Esophagus muscularis mucosa (tissue), 4 donors: Measurements from ENCODE around the gene SEMA5B.

Experiments
- EP300 ChIP-seq: sonication (generic); formaldehyde crosslinking; IDR thresholded peaks from one replicate; pipeline ENCODE4 v1.6.1; 2017; ENCODE audit warnings: antibody characterized with exemption
- POLR2A ChIP-seq: fragments of 450-650 bp; IDR thresholded peaks from one replicate; pipeline ENCODE4 v1.6.1; 2017; ENCODE audit warnings: antibody characterized with exemption, moderate library complexity, mild to moderate bottlenecking, low read depth
- POLR2AphosphoS5 ChIP-seq, 2 donors: sonication (generic); formaldehyde crosslinking; IDR thresholded peaks; one replicate each; pipeline ENCODE4 v1.6.1; 2017; ENCODE audit warnings: antibody characterized with exemption in 2 of 2
- TF ChIP-seq, protein P1 (sequence below), 3 experiments: fragments of 200-600 bp in 2 of 3; fragments of 450-650 bp in 1 of 3; sonication (generic) in 2 of 3; IDR thresholded peaks; one replicate each; pipeline ENCODE4 v1.5.1; 2017 to 2019; ENCODE audit warnings: antibody characterized with exemption in 3 of 3, mild to moderate bottlenecking in 2 of 3, moderate library complexity in 1 of 3

DNA sequence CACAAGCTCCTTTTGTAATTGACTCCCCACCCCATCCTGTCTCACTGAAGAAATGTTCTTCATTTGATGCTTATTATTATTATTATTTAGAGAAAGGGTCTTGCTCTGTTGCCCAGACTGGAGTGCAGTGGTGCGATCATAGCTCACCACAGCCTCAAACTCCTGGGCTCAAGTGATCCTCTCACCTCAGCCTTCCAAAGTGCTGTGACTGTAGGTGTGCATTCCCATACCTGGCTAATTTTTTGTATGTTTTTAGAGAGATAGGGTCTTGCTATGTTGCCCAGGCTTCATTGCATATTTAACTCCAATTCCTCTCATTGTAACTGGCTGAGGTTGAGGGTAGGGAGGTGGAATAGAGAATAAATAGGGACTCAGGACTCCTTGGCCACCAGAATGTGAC, 22.3 kb downstream of the SEMA5B start:
- TF ChIP-seq, protein P1, sequence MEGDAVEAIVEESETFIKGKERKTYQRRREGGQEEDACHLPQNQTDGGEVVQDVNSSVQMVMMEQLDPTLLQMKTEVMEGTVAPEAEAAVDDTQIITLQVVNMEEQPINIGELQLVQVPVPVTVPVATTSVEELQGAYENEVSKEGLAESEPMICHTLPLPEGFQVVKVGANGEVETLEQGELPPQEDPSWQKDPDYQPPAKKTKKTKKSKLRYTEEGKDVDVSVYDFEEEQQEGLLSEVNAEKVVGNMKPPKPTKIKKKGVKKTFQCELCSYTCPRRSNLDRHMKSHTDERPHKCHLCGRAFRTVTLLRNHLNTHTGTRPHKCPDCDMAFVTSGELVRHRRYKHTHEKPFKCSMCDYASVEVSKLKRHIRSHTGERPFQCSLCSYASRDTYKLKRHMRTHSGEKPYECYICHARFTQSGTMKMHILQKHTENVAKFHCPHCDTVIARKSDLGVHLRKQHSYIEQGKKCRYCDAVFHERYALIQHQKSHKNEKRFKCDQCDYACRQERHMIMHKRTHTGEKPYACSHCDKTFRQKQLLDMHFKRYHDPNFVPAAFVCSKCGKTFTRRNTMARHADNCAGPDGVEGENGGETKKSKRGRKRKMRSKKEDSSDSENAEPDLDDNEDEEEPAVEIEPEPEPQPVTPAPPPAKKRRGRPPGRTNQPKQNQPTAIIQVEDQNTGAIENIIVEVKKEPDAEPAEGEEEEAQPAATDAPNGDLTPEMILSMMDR (IDR thresholded peaks at IDR 0.05), result no peak
- TF ChIP-seq POLR2A, result no peak
- TF ChIP-seq EP300, result no peak
- no peak for TF ChIP-seq POLR2AphosphoS5 (IDR thresholded peaks at IDR 0.05)
